Natural killer cell (primary cell): ENCODE data around the gene DPYD. TPM values are rescaled to one million over a fixed set of nuclear protein-coding genes. Genes with fewer than 3 reads are reported as not detected.

Experiments used
- ATAC-seq, 3 donors: fragments of 150-1000 bp in 2 of 3; fragments of 200-7000 bp in 1 of 3; cut with Tn5 transposase; 1 replicate in 1 of 3; 2 replicates in 2 of 3; pipeline ENCODE4 v1.10.0; 2021; ENCODE audit warnings: mild to moderate bottlenecking in 2 of 3, moderate library complexity in 2 of 3
- DNase-seq, 2 donors: peaks; one replicate each; pipeline versions ENCODE4 v3.0.0 to v3.0.0-alpha.2; 2013 to 2021; ENCODE audit warnings: mixed read lengths in 1 of 2
- H3K27ac ChIP-seq: one replicate; pipeline ENCODE4 v1.5.1; 2013; ENCODE audit warnings: mild to moderate bottlenecking, low read length
- H3K27me3 ChIP-seq: one replicate; pipeline ENCODE4 v1.6.1; 2013; ENCODE audit warnings: low read length; ENCODE audit not compliant: control insufficient read depth, insufficient read depth
- H3K36me3 ChIP-seq: one replicate; pipeline ENCODE4 v1.6.1; 2013; ENCODE audit warnings: low read length; ENCODE audit not compliant: control insufficient read depth, insufficient read depth
- H3K4me1 ChIP-seq: one replicate; pipeline ENCODE4 v1.6.1; 2013; ENCODE audit warnings: low read length; ENCODE audit not compliant: control insufficient read depth, insufficient read depth
- H3K4me3 ChIP-seq: one replicate; pipeline ENCODE4 v1.5.1; 2013; ENCODE audit warnings: low read length
- H3K9me3 ChIP-seq: one replicate; pipeline ENCODE4 v1.6.1; 2013; ENCODE audit warnings: low read length; ENCODE audit not compliant: control insufficient read depth, insufficient read depth
- H3K27ac Mint-ChIP-seq, 2 donors: one replicate each; pipeline ENCODE4 v1.8.0; 2022; ENCODE audit warnings: mild to moderate bottlenecking in 2 of 2, mixed read lengths in 2 of 2, moderate library complexity in 1 of 2
- H3K27me3 Mint-ChIP-seq, 2 donors: one replicate each; pipeline ENCODE4 v1.8.0; 2022; ENCODE audit warnings: low read depth in 2 of 2, mixed read lengths in 2 of 2
- H3K36me3 Mint-ChIP-seq: one replicate; pipeline ENCODE4 v1.8.0; 2022; ENCODE audit warnings: mixed read lengths
- H3K4me1 Mint-ChIP-seq, 2 donors: one replicate each; pipeline ENCODE4 v1.8.0; 2022; ENCODE audit warnings: mixed read lengths in 2 of 2
- H3K4me3 Mint-ChIP-seq: one replicate; pipeline ENCODE4 v1.8.0; 2022; ENCODE audit warnings: mild to moderate bottlenecking, moderate library complexity, mixed read lengths
- H3K9me3 Mint-ChIP-seq, 2 donors: one replicate each; pipeline ENCODE4 v1.8.0; 2022; ENCODE audit warnings: mixed read lengths in 2 of 2
- WGBS: methylation state at CpG from one replicate; pipeline ENCODE4 v1.1.7; 2013; ENCODE audit warnings: missing lambda C conversion rate; ENCODE audit not compliant: insufficient coverage; 5-methylcytosine and 5-hydroxymethylcytosine counted together
- intact Hi-C: fragments of 100-400 bp; cut with micrococcal nuclease; formaldehyde crosslinking; loops from one replicate; pipeline ENCODE4 v1.14.2; 2022
- total RNA-seq, 4 donors: library from RNA; stranded (reverse); fragments of 120-200 nt in 1 of 4; gene quantifications; one replicate each; pipeline versions ENCODE4 v1.2.3 to v1.2.4, GENCODE V29; 2013 to 2022
- TF ChIP-seq, protein P1 (sequence below): fragments of 200-600 bp; IDR thresholded peaks from one replicate; pipeline ENCODE4 v1.8.0; 2022; ENCODE audit warnings: antibody characterized with exemption

DPYD gene
- total RNA-seq, 3 donors from 2014 or later (not counting 1 experiment from before 2014, with no cell fraction given): 56.6 to 66.7 (median 56.9) TPM

DNA sequence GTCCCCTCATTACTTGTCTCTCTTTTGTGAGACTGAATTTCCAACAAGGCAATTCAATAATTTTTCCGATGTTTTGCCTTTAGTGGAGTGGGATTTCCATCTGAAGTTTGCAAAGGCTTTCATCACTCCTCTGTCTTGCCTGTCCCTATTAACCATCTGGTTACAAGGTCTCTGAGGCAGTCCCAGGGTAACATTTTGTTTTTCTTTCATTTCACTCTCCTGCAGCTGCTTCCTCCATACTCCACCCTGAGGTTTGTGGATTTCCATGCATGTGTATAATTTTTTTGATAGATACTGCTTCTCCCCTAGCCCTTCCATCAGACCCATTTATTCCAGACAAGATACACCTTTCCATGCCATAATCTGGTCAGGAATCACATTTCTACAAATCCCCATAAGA is 832.4 kb downstream of the DPYD start:
- TF ChIP-seq, protein P1, sequence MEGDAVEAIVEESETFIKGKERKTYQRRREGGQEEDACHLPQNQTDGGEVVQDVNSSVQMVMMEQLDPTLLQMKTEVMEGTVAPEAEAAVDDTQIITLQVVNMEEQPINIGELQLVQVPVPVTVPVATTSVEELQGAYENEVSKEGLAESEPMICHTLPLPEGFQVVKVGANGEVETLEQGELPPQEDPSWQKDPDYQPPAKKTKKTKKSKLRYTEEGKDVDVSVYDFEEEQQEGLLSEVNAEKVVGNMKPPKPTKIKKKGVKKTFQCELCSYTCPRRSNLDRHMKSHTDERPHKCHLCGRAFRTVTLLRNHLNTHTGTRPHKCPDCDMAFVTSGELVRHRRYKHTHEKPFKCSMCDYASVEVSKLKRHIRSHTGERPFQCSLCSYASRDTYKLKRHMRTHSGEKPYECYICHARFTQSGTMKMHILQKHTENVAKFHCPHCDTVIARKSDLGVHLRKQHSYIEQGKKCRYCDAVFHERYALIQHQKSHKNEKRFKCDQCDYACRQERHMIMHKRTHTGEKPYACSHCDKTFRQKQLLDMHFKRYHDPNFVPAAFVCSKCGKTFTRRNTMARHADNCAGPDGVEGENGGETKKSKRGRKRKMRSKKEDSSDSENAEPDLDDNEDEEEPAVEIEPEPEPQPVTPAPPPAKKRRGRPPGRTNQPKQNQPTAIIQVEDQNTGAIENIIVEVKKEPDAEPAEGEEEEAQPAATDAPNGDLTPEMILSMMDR: no peak
- H3K9me3 Mint-ChIP-seq: no peaks in the 10 kb centered on the region

DNA sequence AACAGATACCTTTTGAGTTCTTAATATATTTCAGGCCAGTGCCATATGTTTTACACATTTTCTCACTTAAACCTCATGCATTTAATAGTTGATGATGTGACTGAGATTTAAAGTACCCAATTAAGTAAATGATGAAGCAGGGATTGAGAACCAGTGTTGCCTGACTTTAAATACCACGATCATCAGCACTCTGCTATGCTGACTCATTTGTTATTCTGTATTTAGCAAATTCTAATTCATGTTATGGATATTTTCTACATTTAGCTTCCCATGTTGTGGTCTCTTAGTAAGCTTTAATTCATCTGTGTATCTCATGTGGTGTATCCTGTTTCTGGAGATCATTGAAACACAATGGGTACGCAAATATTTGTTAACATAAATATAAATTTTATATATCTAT is 836.3 kb downstream of the DPYD start:
- intact Hi-C loops: no loop called here
- Mint-ChIP-seq H3K27me3 (no peaks in the 10 kb centered on the region), H3K36me3 (no peaks in the 10 kb centered on the region), H3K9me3 (no peaks in the 10 kb centered on the region), H3K4me1 (no peaks in the 10 kb centered on the region), H3K4me3 (no peak overlapping the region), H3K27ac (no peak overlapping the region)
- no CpG with 5 or more reads among the region's 2 CpGs for WGBS
- H3K27me3 ChIP-seq: no peaks in the 10 kb centered on the region
- no peak overlapping the region for H3K4me3 ChIP-seq
- no peak overlapping the region for H3K27ac ChIP-seq
- TF ChIP-seq, protein P1: no peak
- ATAC-seq (no peak), DNase-seq (no peak)
- H3K4me1 ChIP-seq: no peaks in the 10 kb centered on the region
- no peaks in the 10 kb centered on the region for H3K9me3 ChIP-seq
- no peaks in the 10 kb centered on the region for H3K36me3 ChIP-seq

More for the DNA sequence above, 832.4 kb downstream of the DPYD start:
- H3K4me3 ChIP-seq: no peak overlapping the region
- DNase-seq (no peak), ATAC-seq (no peak)
- Mint-ChIP-seq H3K4me3 (no peak overlapping the region), H3K27ac (no peak overlapping the region), H3K27me3 (no peaks in the 10 kb centered on the region), H3K4me1 (peaks cover 0 to 4% of the 10 kb centered on the region in 2 donors), H3K36me3 (no peaks in the 10 kb centered on the region)
- intact Hi-C loops: no loop called here
- no peaks in the 10 kb centered on the region for H3K9me3 ChIP-seq
- no peaks in the 10 kb centered on the region for H3K27me3 ChIP-seq
- no peak overlapping the region for H3K27ac ChIP-seq
- H3K36me3 ChIP-seq: no peaks in the 10 kb centered on the region
- 90% methylated on average over 1 of the region's 1 CpG for WGBS
- H3K4me1 ChIP-seq: no peaks in the 10 kb centered on the region

DNA sequence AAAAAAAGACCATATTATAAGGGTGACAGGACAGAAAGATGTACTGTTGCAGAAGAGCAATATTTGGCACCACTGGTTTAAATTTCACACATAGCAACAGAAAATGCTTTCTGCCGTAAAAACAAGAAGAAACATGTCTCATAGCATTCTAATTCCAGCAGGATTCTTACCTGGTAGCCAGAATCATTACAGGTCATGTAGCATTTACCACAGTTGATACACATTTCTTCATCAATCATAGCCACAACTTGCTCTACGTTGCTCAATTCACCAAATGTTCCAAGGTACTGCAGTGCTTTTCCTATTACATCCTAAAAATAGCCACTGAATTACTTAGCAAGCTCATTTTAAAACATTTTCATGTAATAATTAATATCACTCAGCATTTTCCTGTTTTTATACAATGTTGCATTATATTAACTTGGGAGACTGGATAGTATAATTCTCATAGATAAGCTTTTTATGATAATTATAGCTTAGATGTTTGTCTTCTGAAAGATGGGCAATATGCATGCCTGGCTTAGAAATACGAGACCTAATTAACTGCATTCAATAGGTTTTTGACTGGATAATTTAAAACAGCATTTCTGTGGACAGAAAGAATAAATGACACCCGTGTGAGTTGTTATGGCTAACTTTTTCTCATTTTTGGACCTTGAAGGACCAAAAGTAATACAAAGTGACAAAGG is 838.5 kb downstream of the DPYD start:
- H3K4me3 Mint-ChIP-seq: no peak overlapping the region
- H3K9me3 Mint-ChIP-seq: no peaks in the 10 kb centered on the region
- WGBS: 58% methylated on average over 4 of the region's 4 CpGs
- Histone ChIP-seq H3K9me3 (no peaks in the 10 kb centered on the region), H3K27me3 (no peaks in the 10 kb centered on the region), H3K27ac (no peak overlapping the region), H3K4me1 (no peaks in the 10 kb centered on the region), H3K36me3 (no peaks in the 10 kb centered on the region), H3K4me3 (no peak overlapping the region)
- no peak for DNase-seq
- H3K36me3 Mint-ChIP-seq: no peaks in the 10 kb centered on the region
- H3K27ac Mint-ChIP-seq: no peak overlapping the region
- TF ChIP-seq, protein P1: no peak
- H3K4me1 Mint-ChIP-seq: no peaks in the 10 kb centered on the region
- no peak for ATAC-seq
- no peaks in the 10 kb centered on the region for H3K27me3 Mint-ChIP-seq
- intact Hi-C loops: no loop called here

DNA sequence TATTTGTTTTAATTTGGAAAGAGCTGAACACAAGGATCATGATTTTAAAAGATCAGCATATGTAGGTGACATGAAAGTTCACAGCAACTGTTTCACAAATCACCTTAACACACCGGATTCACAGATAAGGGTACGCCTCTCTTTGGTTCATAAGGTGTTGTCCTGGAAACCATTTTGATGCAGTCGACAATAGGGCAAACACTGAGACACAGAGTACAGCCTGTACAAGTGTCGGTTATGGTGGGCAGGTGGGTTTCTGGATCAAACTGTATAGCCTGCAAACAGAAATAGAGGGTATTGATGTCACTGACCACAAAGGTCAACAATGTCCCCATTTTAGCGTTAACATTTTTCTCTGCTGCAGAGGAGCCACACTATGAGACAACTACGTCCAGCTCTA is 842.0 kb downstream of the DPYD start:
- no peaks in the 10 kb centered on the region for H3K36me3 Mint-ChIP-seq
- Histone ChIP-seq H3K36me3 (peaks cover 3% of the 10 kb centered on the region), H3K4me1 (no peaks in the 10 kb centered on the region), H3K27ac (no peak overlapping the region), H3K4me3 (no peak overlapping the region), H3K9me3 (no peaks in the 10 kb centered on the region), H3K27me3 (no peaks in the 10 kb centered on the region)
- DNase-seq (no peak), ATAC-seq (no peak)
- H3K27me3 Mint-ChIP-seq: no peaks in the 10 kb centered on the region
- H3K4me1 Mint-ChIP-seq: no peaks in the 10 kb centered on the region
- no peak overlapping the region for H3K4me3 Mint-ChIP-seq
- H3K27ac Mint-ChIP-seq: no peak overlapping the region
- TF ChIP-seq, protein P1: no peak
- intact Hi-C loops: no loop called here
- H3K9me3 Mint-ChIP-seq: no peaks in the 10 kb centered on the region
- WGBS: 94% methylated on average over 6 of the region's 6 CpGs
